ENCODE data around the gene AP2B1. TPM values are rescaled to one million over a fixed set of nuclear protein-coding genes. Genes with fewer than 3 reads are reported as not detected.

Gene AP2B1
- total RNA-seq, 1 donor from 2014 or later, result 129 TPM

DNA sequence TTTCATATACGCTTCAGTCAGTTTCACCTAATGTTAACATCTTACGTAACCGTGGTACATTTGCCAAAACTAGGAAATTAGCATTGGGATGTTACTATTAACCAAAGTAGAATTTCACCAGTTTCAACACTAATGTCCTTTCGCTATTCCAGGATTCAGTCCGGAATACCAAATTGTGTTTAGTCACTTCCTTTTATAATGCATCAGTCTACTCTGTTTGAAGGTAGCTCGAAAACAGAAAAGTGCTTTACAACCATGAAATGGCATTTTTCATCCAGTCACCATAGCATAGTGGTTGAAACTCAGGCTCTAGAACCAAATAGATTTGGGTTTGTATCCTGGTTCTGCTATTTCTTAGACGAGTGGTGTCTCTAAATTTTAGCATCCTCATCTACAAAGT is 29.4 kb downstream of the AP2B1 start:
- TF ChIP-seq, protein P1, sequence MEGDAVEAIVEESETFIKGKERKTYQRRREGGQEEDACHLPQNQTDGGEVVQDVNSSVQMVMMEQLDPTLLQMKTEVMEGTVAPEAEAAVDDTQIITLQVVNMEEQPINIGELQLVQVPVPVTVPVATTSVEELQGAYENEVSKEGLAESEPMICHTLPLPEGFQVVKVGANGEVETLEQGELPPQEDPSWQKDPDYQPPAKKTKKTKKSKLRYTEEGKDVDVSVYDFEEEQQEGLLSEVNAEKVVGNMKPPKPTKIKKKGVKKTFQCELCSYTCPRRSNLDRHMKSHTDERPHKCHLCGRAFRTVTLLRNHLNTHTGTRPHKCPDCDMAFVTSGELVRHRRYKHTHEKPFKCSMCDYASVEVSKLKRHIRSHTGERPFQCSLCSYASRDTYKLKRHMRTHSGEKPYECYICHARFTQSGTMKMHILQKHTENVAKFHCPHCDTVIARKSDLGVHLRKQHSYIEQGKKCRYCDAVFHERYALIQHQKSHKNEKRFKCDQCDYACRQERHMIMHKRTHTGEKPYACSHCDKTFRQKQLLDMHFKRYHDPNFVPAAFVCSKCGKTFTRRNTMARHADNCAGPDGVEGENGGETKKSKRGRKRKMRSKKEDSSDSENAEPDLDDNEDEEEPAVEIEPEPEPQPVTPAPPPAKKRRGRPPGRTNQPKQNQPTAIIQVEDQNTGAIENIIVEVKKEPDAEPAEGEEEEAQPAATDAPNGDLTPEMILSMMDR (IDR thresholded peaks at IDR 0.05), result no peak
- Mint-ChIP-seq H3K4me3 (no peak overlapping the region), H3K9me3 (no peaks in the 10 kb centered on the region), H3K4me1 (peaks cover 15% of the 10 kb centered on the region), H3K27me3 (no peaks in the 10 kb centered on the region), H3K36me3 (ENCODE audit: low read depth) (peaks cover 35% of the 10 kb centered on the region), H3K27ac (no peak overlapping the region)
- POLR2A ChIA-PET, result no interaction called here
- CTCF ChIA-PET, result no interaction called here
- intact Hi-C loops (cut with micrococcal nuclease), result loop anchor here (10.0 kb wide), 1 partner anchor 188 kb away; the partner anchor contains the start of gene TAF15
- no peak for DNase-seq
- no peak for ATAC-seq (ENCODE audit: low read depth)

DNA sequence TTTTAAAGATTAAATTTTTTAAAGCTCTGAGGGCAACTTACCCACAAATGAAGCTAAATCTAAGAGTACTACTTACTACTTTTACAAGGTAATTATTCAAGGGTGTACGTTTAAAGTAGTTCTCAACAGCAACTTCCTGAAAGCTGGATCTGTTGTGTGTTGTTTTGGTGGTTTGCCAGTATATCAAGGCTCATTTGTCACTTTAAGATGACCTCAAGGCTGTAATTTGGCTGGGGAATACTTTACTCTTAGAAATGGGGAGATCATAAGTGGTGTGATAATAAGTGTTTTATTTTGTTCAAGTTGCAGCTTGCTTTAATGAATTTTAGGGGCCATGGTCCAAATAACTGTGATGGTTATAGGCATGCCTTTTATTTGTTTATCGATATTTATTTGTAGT is 30.4 kb downstream of the AP2B1 start:
- ChIA-PET POLR2A (no interaction called here), CTCF (no interaction called here)
- no peak overlapping the region for H3K4me3 Mint-ChIP-seq
- no peak overlapping the region for H3K27ac Mint-ChIP-seq
- ATAC-seq (ENCODE audit: low read depth) (no peak), DNase-seq (no peak)
- TF ChIP-seq, protein P1 (IDR thresholded peaks at IDR 0.05), result no peak
- intact Hi-C loops (cut with micrococcal nuclease), result loop anchor here (10.0 kb wide), 1 partner anchor 187 kb away; the partner anchor contains the start of gene TAF15
- H3K36me3 Mint-ChIP-seq (ENCODE audit: low read depth), result peaks cover 26% of the 10 kb centered on the region
- peaks cover 15% of the 10 kb centered on the region for H3K4me1 Mint-ChIP-seq
- no peaks in the 10 kb centered on the region for H3K9me3 Mint-ChIP-seq
- no peaks in the 10 kb centered on the region for H3K27me3 Mint-ChIP-seq

DNA sequence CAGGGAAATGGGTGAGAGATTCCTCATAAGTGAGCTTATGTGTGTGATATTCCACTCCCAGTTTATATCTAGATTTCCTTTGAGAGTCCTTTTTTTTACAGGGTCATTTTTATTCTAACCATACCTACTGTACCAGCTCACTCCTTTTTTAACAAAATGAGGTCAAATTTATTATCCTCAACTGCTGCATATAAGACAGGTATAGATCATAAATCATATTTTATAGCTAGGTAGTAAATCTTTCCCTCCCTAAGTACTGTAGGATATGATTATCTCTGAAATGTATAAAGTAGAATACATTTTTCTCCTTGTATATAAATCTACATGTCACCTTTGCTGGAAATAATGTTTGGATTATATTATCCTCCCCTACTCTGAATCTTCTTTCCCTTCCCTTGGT is 31.5 kb downstream of the AP2B1 start:
- DNase-seq (no peak), ATAC-seq (ENCODE audit: low read depth) (no peak)
- Mint-ChIP-seq H3K4me3 (no peak overlapping the region), H3K36me3 (ENCODE audit: low read depth) (peaks cover 24% of the 10 kb centered on the region), H3K27ac (no peak overlapping the region), H3K9me3 (no peaks in the 10 kb centered on the region), H3K27me3 (no peaks in the 10 kb centered on the region), H3K4me1 (peaks cover 15% of the 10 kb centered on the region)
- TF ChIP-seq, protein P1 (IDR thresholded peaks at IDR 0.05), result no peak
- POLR2A ChIA-PET, result interaction anchor here (1.0 kb wide), 1 partner anchor 30 kb away, joined by 3 read pairs; no protein-coding TSS in a partner anchor
- CTCF ChIA-PET, result no interaction called here
- intact Hi-C loops (cut with micrococcal nuclease), result loop anchor here (10.0 kb wide), 1 partner anchor 186 kb away; the partner anchor contains the start of gene TAF15

DNA sequence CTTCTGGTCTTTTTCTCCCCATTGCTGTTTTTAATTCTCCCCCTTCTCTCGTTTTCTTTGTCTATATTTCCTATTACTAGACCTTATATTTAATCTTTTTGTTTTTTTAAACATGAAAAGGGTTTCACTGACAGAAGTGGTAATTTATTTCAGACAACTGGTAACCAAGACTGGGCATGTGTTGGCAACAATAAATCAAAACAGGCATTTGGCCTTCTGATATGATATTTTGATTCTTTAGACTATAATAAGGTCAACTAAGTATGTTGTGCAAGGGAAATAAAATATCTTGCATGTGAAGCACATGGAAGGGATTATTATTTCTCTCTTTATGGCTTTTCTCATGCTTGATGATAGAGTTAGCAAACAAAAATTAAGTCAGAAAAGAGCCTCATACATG is 34.6 kb downstream of the AP2B1 start:
- DNase-seq, result no peak
- ChIA-PET POLR2A (interaction anchor here (0.7 kb wide), 1 partner anchor 585 kb away, joined by 3 read pairs; no protein-coding TSS in a partner anchor), CTCF (interaction anchor here (0.8 to 1.2 kb wide), 2 partner anchors 7 to 8 kb away, joined by 3 to 4 read pairs; no protein-coding TSS in a partner anchor)
- H3K4me1 Mint-ChIP-seq, result peaks cover 18% of the 10 kb centered on the region
- intact Hi-C loops (cut with micrococcal nuclease), result no loop called here
- peaks cover 44% of the 10 kb centered on the region for H3K36me3 Mint-ChIP-seq (ENCODE audit: low read depth)
- TF ChIP-seq, protein P1 (IDR thresholded peaks at IDR 0.05), result no peak
- H3K27me3 Mint-ChIP-seq, result no peaks in the 10 kb centered on the region
- no peak for ATAC-seq (ENCODE audit: low read depth)
- no peak overlapping the region for H3K4me3 Mint-ChIP-seq
- H3K9me3 Mint-ChIP-seq, result no peaks in the 10 kb centered on the region
- no peak overlapping the region for H3K27ac Mint-ChIP-seq

DNA sequence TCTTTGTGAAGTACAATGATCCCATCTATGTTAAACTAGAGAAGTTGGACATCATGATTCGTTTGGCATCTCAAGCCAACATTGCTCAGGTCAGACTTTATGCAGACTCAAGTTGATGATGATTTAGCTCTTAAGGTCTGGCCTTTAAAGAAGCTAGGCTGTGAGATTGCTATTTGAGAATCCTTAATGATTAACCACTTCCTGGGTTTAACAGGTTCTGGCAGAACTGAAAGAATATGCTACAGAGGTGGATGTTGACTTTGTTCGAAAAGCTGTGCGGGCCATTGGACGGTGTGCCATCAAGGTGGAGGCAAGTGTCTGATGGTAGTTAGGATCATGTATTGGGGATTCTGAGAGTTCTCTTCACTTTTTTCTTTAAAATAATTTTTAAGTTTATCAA is 40.3 kb downstream of the AP2B1 start:
- Mint-ChIP-seq H3K4me1 (peaks cover 11% of the 10 kb centered on the region), H3K27me3 (no peaks in the 10 kb centered on the region), H3K27ac (no peak overlapping the region), H3K9me3 (no peaks in the 10 kb centered on the region), H3K4me3 (no peak overlapping the region), H3K36me3 (ENCODE audit: low read depth) (peaks cover 73% of the 10 kb centered on the region)
- POLR2A ChIA-PET, result no interaction called here
- no peak for DNase-seq
- TF ChIP-seq, protein P1 (IDR thresholded peaks at IDR 0.05), result no peak
- intact Hi-C loops (cut with micrococcal nuclease), result no loop called here
- ATAC-seq (ENCODE audit: low read depth), result no peak
- CTCF ChIA-PET, result no interaction called here

Measured in activated B cell treated with CpG ODN at 0.5 μM for 24 hours (primary cell).